H1 (cell line): ENCODE results near the gene LHCGR. TPM values are rescaled to one million over a fixed set of nuclear protein-coding genes. Genes with fewer than 3 reads are reported as not detected.

Experiments used
- SP1 ChIP-seq: IDR thresholded peaks from 2 replicates; pipeline ENCODE4 v1.6.1; 2011; ENCODE audit warnings: low read depth, low read length
- TEAD4 ChIP-seq: IDR thresholded peaks from 2 replicates; pipeline ENCODE4 v1.6.1; 2012; ENCODE audit warnings: low read depth, low read length, inconsistent platforms, mixed read lengths
- polyA plus RNA-seq, 7 experiments: library from polyadenylated mRNA; depleted of rRNA in 3 of 7; stranded (reverse) in 5 of 7; unstranded in 2 of 7; fragments of >200 nt in 5 of 7; fragments of 200-250 nt in 2 of 7; gene quantifications; 1 replicate in 5 of 7; 2 replicates in 1 of 7; 4 replicates in 1 of 7; pipeline versions ENCODE4 v1.2.1 to v1.2.3, GENCODE V29; 2011 to 2013; ENCODE audit warnings: missing spikeins in 2 of 7, mixed read lengths in 2 of 7
- total RNA-seq: library from RNA; stranded (reverse); fragmentation: NEBNext Ultra II Directional; extraction: Animal tissue kit (Norgen Biotek cat#: 25700); gene quantifications from 2 replicates; pipeline ENCODE4 v1.2.1, GENCODE V29; 2021
- TF ChIP-seq, protein P1 (sequence below): IDR thresholded peaks from 2 replicates; pipeline ENCODE4 v1.6.1; 2011; ENCODE audit warnings: low read depth, mild to moderate bottlenecking, low read length; ENCODE audit not compliant: insufficient read depth

The LHCGR gene
- total and polyA plus RNA-seq, 2 of the 8 experiments (the other 6 are each of a cell fraction or from before 2014, with no cell fraction given) = 0.30 to 0.73 TPM

DNA sequence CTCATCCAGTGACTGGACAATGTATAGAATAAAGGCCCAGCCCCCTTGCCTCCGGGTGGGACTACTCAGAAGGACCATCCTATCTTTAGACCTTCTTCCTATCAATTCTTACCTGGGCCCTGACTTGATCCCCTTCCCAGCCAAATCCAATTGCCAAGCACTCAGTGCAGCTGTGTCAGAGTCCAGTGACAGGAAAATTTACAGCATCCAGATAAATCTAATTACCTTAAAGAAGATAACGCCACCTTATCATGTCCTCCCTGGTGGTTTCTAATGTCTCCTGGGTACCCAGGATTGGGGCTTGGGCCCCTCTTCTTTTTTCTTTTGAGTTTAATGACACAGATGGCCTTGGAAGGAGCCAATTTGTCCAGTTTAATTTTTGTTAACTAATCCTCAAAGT, 19.3 kb downstream of the LHCGR start (continued):
- TF ChIP-seq, protein P1, sequence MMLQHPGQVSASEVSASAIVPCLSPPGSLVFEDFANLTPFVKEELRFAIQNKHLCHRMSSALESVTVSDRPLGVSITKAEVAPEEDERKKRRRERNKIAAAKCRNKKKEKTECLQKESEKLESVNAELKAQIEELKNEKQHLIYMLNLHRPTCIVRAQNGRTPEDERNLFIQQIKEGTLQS = no peak
- TF ChIP-seq TEAD4 = no peak
- TF ChIP-seq SP1 = no peak
- TF ChIP-seq, all 59 proteins: peak for 0
